GM18499 (cell line): ENCODE data around the gene ZNF430.
"Not testable (repeated sequence)": the region's sequence is repeated elsewhere in the genome, so short reads cannot be mapped to it uniquely, and the experiment has no call there.

Experiments used
- ATAC-seq: cut with Tn5 transposase; IDR thresholded peaks from one replicate; pipeline ENCODE4 v1.9.1; 2021; ENCODE audit warnings: moderate number of reproducible peaks; ENCODE audit not compliant: insufficient read depth, unreplicated experiment

Gene ZNF430

DNA sequence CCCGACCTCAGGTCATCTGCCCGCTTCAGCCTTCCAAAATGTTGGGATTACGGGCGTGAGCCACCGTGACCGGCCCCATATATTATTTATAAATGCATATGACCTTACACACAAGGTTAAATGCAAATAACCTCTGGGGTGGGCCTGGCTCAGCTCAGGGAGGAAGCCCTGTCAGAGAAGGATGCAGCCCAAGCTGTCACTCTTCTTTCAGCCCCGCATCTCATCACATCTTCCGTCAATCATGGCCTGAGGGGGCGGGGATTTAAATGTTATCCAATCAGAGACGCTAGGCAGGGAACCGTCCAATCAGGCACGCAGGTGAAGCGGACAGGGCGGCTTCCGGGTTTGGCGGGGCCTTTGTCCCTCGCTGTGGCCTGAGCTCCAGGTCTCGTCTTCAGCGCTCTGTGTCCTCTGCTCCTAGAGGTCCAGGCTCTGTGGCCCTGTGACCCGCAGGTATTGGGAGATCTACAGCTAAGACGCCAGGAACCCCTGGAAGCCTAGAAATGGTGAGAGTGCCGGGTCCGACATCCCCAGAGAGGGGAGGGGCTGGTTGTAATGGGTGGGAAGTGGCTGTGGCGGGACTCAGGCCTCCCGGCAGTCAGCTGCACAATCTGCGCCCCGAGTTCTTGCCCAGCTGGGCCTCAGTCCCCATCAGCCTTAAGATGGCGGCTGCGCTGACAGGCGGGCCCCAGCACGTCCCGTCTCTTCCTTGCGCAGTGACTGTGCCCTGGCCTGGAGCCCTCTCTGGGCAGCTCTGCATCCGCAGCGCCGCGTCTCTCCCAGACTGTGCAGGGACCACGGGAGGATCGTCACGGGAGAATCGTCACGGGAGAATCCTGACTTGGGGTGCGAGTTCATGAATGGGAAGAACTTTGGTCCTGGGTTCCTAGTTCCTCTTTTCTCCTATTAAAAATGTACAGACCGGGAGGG, at the start of gene ZNF430:
Gene ZNF430, plus strand, starts transcription at position 360 of the 930 bp plus-strand sequence. Its CDS starts 144 bp downstream, at position 504.
- ATAC-seq, result peak; percentile 94

DNA sequence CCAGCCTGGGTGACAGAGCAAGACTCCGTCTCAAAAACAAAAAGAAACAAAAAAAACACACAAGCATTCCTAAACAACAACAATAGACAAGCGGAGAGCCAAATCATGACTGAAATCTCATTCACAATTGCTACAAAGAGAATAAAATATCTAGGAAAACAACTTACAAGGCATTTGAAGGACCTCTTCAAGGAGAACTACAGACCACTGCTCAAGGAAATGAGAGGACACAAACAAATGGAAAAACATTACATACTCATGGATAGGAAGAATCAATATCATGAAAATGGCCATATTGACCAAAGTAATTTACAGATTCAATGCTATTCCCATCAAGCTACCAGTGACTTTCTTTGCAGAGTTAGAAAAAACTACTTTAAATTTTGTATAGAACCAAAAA, 27.7 kb upstream of the ZNF430 start:
- ATAC-seq, result not testable (repeated sequence)

DNA sequence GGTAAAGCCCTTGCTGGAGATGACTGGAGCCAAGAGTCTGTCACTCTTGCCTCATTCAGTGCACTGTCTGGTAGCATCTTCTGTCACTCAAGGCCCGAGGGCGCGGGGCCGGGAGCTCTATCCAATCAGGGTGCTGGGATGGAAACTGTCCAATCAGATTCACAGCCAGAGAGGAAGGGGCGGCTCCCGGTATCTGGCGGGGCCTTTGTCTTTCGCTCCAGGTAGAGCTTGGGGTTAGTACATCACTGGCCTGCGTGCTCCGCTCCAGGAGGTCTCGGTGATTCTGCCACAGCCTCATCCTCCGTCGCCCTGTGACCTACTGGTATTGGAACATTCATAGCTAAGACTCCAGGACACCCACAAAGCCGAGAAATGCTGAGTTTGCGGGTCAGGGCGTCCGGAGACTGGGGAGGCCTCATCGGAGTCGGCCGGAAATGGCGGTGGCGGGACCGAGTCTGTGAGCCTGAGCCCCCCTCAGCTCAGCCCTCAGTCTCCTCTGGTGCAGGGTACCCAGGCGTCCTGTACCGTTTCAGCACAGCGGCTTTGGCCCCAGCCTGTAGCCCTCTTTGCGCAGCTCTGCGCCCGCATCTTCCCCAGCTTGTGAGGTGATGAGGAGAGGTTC, 20.6 kb upstream of the ZNF430 start:
- ATAC-seq, result peak; percentile 89

DNA sequence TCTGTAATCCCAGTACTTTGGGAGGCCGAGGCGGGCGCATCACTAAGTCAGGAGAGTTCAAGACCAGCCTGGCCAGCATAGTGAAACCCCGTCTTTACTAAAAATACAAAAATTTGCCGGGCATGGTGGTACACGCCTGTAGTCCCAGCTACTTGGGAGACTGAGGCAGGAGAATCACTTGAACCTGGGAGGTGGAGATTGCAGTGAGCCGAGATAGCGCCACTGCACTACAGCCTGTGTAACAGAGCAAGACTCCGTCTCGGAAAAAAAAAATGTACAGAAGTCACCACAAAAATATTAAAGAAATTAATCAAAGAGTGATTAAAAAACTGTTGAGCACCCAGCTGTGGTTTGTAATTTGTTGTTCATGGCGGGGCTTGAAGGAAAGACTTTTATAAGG, 781 bp downstream of the ZNF430 start:
- ATAC-seq, result not testable (repeated sequence)

DNA sequence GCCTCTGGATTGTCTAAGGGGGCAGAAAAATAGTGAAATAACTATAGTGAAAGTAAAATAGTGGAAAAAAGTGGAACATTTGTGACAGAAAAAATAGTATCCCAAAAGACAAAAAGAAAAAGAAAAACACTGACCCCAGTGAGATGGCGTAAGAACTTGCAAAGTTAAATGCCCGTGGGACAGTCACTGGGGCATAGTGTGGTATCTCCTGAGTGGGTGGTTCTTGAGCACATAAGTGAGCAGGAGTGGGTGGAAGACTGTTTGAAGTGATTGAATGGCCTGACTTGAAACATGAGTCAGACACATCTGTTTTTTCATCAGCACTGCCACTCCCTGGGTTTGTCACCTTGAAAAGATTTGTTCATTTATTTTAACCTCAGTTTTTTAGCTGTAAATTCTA, 2.5 kb downstream of the ZNF430 start:
- ATAC-seq, result no peak

DNA sequence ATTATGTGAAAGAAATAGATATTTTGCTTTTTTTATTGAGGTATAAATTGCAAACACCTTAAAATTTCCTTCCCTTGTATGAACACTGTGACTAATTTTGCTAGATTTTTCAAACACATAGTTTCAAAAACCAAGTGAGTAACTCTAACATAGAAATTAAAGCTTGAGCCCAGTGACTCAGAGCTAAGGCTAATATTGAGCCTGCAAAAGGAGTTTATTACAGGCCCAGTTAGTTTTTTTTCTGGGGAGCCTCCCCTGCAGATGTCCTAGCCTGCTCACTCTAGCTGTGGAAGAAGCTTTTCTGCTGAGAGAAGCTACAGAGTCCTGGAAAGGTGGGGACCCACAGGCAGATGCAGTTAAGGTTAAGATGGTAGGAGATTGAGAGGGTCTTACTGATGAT, 3.4 kb downstream of the ZNF430 start:
- ATAC-seq, result no peak

DNA sequence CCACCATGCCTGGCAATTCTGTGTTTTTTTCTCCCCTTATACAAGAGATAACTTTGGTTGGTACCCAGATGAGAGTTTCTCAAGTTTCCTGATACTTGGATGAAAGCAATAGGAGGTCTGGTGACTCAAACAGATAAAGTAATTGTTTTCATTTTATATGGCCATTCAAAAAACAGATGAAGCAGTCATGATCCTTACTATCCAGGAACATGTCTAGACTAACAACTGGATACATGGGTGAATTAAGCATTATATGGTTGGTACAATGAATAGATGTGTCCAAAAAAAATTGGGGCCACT, 8.5 kb downstream of the ZNF430 start:
- no peak for ATAC-seq

DNA sequence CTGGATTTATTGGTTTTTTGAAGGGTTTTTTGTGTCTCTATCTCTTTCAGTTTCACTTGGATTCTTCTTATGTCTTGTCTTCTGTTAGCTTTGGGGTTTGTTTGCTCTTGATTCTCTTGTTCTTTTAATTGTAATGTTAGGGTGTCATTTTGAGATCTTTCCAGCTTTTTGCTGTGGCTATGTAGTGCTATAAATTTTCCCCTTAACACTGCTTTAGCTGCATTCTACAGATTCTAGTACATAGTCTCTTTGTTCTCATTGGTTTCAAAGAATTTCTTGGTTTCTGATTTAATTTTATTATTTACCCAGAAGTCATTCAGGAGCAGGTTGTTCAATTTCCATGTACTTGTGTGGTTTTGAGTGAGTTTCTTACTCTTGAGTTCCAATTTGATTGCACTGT, 24.6 kb downstream of the ZNF430 start:
- ATAC-seq, result no peak

DNA sequence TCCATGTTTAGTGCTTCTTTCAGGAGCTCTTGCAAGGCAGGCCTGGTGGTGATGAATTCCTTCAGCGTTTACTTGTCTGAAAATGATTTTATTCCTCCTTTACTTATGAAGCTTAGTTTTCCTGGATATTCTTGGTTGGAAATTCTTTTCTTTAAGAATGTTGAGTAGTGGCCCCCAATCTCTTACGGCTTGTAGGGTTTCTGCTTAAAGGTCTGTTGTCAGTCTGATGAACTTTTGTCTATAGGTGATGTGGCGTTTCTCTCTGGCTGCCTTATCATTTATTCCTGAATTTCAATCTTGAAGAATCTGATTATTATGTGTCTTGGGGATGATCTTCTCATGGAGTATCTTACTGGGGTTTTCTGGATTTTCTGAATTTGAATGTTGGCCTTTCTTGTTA, 26.0 kb downstream of the ZNF430 start:
- ATAC-seq, result no peak

DNA sequence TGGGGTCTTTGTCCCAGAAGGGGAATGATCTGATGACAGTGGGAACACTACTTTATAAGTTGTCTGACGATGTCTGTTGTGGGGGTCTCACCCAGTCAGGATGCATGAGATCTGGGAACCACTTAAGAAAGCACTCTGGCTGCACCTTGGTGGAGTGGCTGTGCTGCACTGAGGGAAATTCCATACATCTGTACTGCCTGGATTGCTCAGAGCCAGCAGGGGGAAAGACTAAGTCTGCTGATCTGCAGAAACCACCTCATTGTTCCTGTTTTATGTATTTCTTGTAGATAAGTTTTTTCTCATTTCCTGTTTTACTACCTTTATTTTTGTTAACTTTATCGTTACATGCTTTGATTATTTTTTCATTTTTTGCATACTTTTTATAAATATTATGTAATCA, 27.3 kb downstream of the ZNF430 start:
- no peak for ATAC-seq

DNA sequence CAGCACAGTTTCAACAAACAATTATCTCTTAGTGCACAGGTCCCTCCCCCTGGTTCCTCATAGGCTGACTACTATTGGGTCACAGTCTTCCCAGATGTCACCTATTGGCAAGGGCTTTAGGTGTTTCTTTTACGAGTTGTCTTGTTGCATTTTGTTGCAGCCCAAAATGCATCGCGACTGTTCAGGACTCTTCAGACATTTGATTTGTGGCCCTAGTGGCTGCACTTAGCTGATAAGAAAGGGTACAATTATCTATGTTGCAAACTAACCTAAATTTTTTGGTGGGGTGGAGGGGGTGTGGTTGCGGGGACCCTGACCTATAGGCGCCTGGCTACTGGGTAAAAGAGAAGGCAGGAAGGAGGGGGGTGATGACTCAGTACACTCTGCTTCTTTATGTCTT, 32.4 kb downstream of the ZNF430 start:
- ATAC-seq, result no peak

DNA sequence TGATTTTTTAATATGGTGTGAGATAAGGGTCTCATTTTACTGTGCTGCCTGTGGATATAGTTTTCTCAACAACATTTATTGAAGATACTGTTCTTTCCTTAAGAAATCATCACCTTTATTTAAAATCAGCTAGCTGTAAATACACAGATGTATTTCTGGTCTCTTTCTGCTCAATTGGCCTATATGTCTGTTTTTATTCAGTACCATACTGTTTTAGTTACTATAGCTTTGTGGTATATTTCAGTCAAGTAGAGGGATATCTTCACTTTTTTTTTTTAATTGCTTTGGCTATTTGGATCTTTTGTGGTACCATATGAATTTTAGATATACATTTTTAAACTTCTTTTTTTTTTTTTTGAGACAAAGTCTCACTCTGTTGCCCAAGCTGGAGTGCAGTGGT, 44.9 kb downstream of the ZNF430 start:
- ATAC-seq, result no peak

DNA sequence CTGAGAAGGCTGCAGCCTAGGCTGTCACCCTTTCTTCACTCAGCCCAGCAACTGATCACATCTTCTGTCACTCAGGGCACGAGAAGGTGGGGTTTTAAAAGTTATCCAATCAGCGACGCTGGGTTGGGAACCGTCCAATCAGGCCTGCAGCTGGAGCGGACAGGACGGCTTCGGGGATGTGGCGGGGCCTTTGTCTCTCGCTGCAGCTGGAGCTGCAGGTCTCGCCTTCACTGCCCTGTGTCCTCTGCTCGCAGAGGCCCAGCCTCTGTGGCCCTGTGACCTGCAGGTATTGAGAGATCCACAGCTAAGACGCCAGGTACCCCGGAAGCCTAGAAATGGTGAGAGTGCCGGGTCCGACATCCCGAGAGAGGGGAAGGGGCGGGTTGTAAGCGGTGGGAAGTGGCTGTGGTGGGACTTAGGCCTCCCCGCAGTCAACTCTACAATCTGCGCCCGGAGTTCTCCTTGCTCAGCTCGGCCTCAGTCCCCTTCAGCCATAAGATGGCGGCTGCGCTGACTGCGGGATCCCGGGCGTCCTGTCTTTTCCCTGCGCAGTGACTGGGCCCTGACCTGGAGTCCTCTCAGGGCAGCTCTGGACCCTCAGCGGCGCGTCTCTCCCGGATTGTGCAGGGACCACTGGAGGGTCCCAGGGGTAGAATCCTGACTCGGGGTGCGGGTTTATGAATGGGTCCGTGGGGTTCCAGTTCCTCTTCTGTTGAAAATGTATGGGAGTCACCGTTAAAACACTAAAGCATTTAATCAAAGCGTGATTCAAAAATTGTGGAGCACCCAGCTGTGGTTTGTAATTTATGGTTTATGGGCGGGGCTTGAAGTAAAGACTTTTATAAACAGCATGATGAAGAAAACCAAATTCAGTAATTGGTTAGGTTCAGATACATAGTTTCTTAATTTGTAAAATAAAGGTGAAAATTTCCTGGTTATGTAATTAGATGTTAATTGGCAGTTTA, 61.8 kb downstream of the ZNF430 start, which contains the start of gene ZNF714:
Gene ZNF714, plus strand, starts transcription at position 193 of the 965 bp plus-strand sequence. CDS start 16,066 bp downstream, outside the sequence.
- peak; percentile 96 for ATAC-seq

DNA sequence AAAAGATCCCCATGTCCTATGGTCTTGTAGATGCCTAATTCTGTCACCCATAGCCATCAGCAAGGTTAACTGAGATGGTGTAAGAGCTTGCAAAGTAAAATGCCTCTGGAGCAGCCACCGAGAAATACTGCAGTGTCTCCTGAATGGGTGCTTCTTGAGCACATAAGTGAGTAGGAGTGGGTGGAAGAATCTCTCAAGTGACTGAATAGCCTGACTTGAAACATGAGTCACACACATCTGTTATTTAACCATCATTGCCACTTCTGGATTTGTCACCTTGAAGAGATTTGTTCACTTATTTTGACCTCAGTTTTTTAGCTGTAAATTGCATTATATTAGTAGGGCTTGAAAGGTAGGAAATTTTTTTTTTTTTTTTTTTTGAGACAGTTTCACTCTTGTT, 63.9 kb downstream of the ZNF430 start:
- no peak for ATAC-seq

DNA sequence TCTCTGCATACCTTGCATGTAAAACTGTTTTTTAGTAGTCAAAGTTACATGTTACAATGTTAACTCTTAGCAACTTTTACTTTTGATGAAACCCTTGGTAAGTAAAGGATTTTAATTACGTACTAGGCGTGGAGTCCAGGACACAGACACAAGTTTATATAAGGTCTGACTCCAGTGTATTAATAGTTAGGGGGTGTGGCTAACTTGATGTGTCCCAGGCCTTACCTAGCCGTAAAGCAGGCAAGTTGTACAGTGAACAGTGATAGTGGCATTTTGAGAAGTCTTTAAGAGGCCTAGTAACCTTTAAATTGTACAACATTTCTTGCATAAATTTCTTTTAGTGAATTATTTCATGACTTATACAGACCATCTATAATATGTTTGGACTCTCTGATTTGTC, 67.4 kb downstream of the ZNF430 start:
- no peak for ATAC-seq

DNA sequence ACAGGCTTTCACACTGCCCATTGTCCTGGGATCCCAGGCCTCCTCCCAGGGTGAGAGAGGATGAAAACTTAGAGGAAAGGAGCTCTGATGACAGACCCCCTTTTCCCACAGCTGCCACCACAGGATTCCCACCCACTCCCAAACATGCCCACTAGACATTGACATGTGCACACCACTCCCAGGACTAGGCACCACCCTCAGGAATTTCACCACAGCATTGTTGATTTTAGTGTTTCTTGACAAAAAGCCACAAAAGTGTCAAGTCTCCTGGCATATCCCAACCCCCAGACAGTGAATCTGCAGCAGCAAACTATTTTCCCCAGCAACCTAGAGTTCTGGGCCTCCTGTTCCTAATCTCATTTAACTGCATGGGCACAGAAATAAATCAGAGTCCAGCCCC, 71.7 kb downstream of the ZNF430 start:
- no peak for ATAC-seq

DNA sequence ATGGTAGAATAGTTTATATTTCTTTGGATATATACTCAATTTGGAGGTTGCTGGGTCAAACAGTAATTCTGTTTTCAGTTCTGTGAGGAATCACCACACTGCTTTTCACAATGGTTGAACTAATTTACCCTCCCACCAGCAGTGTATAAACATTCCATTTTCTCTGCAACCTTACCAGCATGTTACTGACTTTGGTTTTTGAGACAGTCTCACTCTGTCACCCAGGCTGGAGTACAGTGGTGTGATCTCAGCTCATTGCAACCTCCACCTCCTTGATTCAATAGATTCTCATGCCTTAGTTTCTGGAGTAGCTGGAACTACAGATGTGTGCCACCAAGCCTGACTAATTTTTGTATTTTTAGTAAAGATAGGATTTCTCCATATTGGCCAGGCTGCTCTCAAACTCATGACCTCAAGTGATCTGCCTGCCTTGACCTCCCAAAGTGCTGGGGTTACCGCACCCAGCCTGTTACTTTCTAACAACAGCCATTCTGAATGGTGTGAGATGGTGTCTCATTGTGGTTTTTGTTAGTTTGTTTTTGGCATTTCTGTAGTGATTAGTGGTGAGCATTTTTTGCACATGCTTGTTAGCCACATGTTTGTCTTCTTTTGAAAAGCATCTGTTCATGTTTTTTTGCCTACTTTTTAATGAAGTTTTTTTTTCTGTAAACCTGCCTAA, 74.0 kb downstream of the ZNF430 start:
- no peak for ATAC-seq

DNA sequence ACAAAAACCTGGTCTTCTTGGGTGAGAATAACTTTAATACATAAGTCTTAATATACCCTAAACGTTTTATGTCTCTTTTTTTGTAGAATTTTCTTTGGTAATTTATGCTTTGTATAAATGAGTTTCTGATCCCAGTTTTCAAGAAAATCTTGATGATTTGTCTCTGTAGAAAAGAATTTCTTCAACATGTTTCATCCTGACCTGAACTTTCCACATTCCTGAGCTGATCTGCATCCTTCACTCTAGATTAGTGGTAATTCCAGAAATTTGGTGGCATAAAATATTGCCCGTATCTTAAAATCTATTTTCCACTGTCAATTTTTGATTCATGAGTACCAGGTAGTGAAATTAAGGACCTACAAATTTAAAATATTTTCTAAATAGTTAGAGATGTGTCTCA, 77.8 kb downstream of the ZNF430 start:
- no peak for ATAC-seq

DNA sequence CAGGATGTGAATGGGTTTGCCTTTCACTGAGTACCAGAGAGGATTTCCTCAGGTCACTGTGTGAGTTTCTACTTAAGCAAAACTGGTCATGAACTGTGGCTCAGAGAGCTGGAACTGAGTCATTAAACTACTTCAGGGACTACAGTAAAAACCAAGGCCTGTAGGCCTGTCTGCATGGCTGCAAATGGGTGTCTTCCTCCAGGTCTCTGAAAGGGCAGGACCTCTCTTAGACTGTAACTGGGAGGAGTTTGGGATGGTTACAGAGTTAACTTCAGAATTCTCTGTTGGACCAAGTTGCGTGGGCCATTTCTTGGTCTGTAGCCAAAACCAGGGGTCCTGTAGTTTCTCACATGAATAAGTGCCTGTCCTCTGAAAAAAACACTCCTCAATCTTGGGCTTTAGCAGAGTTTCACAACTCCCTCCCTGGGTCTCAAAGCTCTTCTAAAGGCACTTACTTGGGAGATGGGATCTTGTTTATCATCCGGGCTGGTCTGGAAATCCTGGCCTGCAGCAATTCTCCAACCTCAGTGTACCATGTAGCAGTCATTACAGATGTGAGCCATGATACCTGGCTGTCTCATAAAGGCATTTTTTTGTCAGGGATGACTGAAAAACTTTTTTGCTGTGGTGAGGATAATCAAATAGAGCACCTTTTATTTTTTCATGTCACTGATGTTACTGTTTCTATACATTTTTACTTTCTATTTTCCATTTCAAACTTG, 81.2 kb downstream of the ZNF430 start:
- ATAC-seq, result no peak
